Stimulated activated CD8-positive, alpha-beta memory T cell treated with anti-CD3 and anti-CD28 coated beads, Interleukin-4, amount 100 ng/mL, for 4 hours (primary cell): Measurements from ENCODE around the gene HS2ST1.
"Not testable (repeated sequence)": the region's sequence is repeated elsewhere in the genome, so short reads cannot be mapped to it uniquely, and the experiment has no call there.

ENCODE experiments used
- DNase-seq, 2 donors: peaks; one replicate each; pipeline ENCODE4 v3.0.0-alpha.2; 2020; ENCODE audit warnings: low read depth in 2 of 2, low spot score in 1 of 2

The HS2ST1 gene

DNA sequence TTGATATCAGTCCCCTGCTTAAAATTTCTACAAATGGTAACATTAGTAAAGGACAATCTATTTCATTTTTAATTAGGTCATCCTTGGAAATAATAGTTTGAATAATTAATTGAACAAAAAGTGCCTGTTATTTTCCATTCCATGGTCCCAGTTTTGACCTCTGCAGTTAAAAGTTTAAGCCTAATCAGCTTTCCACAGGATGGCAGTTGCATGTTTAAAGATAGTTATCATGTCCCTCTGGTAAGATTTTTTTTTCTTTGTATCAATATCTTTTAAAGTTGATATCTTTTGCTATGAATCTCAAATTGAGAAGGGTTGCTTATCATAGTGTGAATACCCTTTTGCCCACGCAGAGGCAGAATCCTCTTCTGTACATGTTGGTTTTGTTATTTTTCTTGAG is 90.4 kb downstream of the HS2ST1 start:
- no peak for DNase-seq

GRCh38 chr1:87007323-87007722 is 92.9 kb downstream of the HS2ST1 start:
- no peak for DNase-seq

- DNase-seq = not testable (repeated sequence)
Observed at GRCh38 chr1:87013385-87013784, 99.0 kb downstream of the HS2ST1 start.

- no peak for DNase-seq
Observed at GRCh38 chr1:87017998-87018672, 103.7 kb downstream of the HS2ST1 start.

DNA sequence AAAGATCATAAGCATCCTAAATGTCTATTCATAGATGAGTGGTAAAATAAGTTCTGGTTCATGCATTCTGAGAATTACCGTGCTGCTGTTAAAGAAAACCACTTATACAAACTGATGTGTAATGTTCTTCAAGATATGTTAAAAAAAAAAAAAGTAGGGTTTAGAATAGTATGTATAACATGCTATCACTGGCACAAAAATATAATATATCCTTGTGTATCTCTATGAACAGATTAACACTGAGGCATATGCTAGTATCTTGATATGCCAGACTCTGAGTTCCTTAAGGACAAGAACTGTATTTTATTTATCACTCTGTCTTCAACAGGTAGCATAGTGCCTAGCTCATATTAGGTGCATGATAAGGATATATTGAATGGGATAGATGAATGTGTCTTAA is 108.9 kb downstream of the HS2ST1 start:
- DNase-seq = no peak

GRCh38 chr1:87024936-87025540 is 110.6 kb downstream of the HS2ST1 start:
- no peak for DNase-seq

DNA sequence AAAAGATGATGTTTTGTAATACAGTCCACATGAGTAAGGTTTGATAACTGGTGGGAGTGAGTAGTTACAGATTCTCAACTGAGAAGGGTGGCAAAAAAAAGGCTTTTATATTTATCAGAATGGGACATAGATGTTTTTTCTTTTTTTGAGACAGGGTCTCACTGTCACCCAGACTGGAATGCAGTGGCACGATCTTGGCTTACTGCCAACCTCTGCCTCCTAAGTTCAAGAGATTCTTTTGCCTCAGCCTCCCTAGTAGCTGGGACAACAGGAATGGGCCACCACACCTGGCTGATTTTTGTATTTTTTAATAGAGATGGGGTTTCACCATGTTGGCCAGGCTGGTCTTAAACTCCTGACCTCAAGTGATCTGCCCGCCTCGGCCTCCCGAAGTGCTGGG is 113.1 kb downstream of the HS2ST1 start:
- DNase-seq = not testable (repeated sequence)

DNA sequence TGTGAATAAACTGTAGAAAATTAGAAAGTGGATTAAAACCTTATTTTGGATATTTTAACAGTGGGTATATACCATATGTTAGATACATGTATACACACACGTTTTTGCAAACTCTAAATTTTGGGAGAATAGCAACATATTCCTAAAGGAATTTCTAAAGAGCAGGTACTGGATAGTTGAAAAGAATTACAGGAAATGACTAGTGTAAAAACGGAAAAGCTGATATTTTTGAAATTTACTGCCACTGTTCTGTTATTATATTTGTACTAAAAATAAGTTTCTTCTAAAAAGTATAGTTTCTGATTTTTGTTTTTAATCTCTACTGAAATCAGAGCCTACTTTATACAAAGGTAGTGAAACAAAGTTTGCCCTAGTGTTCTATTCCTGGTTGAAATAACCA is 114.1 kb downstream of the HS2ST1 start:
- no peak for DNase-seq

DNA sequence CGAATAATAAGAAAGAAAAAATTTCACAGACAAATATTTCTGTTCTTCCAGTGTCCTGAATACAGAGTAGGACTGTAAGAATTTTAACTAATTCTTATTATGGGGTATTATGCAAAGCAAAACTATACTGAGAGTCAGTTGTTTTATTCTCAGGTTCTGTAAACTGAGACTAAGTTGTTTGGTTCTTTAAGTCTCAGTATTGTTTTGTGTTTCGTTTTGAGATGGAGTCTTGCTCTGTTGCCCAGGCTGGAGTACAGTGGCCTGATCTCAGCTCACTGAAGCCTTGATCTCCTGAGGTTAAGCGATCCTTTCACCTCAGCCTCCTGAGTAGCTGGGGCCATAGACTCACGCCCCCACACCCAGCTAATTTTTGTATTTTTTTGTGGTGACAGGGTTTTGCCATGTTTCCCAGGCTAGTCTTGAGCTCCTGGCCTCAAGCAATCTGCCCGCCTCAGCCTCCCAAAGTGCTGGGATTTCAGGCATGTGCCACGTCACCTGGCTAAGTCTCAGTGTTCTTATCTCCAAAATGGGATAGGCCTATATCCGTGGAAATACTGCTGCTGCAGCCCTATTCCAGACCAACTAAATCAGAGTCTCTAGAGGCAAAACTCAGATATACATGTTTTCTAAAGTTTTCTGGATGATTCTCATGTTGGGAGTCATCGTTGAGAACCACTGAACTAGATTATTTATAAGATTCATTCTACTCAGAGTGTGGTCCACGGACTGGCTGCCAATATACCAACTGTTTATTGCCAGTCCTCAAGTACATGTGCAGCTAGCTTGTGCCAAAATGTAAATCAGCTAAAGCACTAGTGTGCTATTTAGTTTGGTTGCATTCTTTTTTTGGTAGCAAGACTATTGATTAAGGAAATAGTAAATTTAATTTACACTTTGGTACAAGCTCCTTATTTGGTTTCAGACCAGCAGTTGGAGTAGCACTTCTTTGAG is 116.6 kb downstream of the HS2ST1 start:
- no peak for DNase-seq

DNA sequence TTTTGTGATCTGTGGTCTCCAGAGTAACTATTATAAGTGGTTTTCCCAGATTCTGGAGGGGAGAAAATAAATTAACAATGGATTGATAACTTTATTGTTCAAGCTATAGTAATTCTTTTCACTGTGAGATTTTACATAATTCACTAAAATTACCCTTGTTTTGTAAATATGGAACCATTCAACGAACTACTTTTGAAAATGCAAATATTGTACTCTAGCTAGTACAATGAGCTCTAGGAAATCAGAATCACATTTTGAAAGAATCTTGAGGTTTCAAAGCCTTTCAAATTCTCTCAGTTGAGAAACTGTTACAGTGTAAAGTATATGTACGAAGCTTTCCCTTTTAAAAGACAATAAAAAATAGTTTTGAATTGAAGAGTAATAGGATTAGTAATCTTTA is 119.9 kb downstream of the HS2ST1 start:
- no peak for DNase-seq

DNA sequence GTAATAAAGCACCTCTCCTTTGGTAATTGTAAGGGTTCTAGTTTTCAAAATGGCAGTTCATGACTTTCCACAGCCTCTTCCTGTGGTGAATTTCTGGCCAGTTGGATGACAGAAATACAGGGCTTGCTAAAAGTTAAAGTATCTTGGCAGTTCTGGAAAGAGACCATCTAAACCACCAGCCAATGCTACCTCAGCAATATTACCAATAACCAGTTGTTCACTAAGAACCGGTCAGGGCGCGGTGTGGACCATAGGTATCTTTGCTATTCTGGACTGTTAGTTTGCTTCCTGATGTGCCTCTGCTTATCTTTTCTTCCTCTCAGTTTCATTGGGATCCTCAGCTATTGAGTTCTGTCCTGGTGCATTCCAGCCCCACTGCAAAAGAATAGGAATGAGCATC is 124.7 kb downstream of the HS2ST1 start:
- DNase-seq = no peak

DNA sequence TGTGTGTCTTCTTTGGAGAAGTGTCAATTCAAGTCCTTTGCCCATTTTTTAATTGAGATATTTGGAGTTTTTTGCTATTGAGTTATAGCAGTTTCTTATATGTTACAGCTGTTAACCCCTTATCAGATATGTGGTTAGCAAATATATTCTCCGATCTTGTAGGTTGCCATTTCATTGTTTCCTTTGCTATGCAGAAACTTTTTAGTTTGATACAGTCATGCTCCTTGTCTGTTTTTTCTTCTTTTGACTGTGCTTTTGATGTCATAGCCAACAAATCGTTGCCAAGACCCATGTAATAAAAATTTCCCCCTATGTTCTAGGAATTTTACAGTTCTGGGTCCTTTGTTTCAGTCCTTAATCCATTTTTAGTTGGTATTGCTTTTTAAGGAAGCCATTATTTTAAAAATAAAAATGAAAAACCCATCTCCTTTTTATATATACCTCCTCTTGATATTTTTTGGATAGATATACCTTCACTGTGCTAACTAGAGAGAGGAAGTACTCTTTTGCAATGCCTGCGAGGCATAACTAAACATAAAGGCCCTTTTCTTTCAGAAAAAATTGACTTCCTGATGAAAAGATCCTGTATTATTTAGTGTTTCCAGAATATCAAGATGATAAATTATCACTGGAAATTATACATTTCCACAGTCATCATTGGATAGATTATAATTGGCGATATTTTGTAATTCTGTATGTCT is 127.8 kb downstream of the HS2ST1 start:
- DNase-seq = no peak

GRCh38 chr1:87044424-87044823 is 130.0 kb downstream of the HS2ST1 start:
- no peak for DNase-seq

DNA sequence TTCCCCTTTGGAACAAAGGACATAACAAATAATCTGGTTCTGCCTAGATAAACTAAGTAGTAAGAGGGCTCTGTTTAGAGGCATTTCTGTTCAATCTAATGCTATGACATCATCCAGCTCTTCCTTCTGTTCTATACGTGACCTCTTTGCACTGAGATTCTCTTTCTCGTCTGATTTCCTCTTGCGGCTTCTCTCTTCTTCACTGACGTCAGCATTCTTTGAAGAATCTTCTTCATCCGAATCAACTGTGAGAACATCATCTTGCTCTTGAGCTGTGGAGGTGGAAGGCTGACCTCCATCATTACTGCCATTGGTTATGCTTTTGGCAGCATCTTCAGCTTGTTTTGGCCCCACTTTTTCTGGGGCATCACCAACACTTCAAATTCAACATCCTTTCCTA is 130.4 kb downstream of the HS2ST1 start:
- no peak for DNase-seq

GRCh38 chr1:87045761-87046304 is 131.4 kb downstream of the HS2ST1 start:
- no peak for DNase-seq

GRCh38 chr1:87046951-87047350 is 132.5 kb downstream of the HS2ST1 start:
- no peak for DNase-seq

DNA sequence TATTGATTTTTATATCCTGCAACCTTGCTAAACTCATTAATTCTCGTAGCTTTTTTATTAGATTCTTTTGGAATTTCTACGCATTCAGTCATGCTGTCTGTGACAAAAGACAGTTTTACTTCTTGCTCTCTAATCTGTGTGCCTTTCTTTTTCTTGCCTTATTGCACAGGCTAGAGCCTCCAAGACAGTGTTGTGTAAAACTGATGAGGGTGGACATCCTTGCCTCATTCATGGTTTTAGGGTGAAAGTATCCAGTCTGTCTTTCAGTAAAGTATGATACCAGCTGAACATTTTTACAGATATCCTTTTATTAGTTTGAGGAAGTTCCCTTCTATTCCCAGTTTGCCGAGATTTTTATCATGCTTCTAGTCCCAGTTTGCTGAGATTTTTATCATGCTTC is 133.8 kb downstream of the HS2ST1 start:
- DNase-seq = no peak

DNA sequence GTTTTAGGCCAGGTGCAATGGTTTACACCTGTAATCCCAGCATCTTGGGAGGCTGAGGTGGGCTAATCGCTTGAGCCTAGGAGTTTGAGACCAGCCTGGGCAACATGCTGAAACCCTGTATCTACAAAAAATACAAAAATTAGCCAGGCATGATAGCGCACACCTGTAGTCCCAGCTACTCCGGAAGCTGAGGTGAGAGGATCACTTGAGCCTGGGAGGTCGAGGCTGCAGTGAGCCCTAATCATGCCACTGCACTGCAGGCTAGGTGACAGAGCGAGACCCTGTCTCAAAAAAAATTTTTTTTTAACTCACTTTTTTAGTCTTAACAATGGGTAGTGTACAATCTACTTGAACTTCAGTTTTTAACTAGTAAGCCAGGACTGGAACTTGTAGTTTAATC is 137.5 kb downstream of the HS2ST1 start:
- DNase-seq = no peak

DNA sequence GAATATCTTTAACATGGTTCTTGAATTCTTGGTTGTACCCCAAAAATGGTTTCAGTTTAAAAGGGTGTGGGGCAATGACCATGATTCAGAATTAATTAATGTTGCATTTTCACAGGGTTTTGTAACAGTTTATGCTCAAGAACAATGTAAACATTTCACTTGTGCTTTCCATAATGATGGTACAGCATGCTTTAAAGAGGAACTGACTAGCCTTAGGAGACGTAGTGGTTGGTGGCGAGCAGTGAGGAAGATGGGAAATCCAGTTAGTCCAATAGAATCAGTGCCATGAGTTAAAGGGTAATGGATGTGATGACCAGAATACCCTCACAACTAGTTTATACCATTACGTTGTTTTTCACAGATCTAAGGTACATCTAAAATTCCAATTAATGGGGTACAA is 138.0 kb downstream of the HS2ST1 start:
- no peak for DNase-seq

DNA sequence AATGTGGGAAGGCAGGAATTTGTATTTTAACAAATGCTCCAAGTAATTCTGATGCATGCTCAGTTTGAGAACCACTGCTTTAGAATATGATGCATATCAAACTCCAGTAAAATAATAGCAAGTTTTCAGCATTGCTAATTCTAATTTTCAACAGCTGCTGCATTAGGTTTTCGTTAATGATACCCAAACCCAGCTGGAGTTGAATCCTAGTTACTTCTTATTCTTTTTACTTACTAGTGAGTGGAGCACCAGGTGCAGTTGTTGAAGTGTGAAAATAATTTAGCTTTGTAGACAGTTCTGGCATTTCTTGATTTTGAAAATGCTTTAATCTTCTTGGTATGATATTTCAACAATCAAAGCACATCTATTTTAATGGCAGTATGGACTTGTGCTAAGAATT is 138.5 kb downstream of the HS2ST1 start:
- DNase-seq = no peak

DNA sequence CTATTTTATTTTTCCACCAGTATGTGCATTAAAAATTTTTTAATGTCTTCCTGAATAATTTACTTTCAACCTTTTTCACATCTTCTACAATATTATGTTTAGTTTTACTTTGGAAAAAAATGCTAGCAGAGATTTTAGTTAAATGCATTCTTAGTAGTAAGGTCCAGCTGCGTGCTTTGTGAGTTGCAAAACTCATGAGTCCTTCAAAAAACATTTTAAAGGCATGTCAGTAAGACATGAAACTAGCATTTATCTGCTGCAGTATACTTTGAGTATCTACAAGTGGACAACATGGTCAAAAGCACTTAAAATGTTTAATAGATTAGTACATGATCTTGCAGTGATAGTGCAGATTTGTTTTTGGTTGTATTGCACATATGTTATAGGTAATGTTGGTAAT is 139.0 kb downstream of the HS2ST1 start:
- DNase-seq = no peak
